Upper lobe of left lung (tissue), 6 donors: ENCODE data around the gene SLC27A4. TPM values are rescaled to one million over a fixed set of nuclear protein-coding genes. Genes with fewer than 3 reads are reported as not detected.

Experiments
- ATAC-seq, 2 donors: fragments of 200-7000 bp; cut with Tn5 transposase; one replicate each; pipeline ENCODE4 v1.9.1; 2022; ENCODE audit warnings: mild to moderate bottlenecking in 2 of 2, moderate library complexity in 2 of 2; ENCODE audit not compliant: low FRiP score in 2 of 2
- DNase-seq, 2 donors: peaks; one replicate each; pipeline ENCODE4 v3.0.0-alpha.2; 2019 to 2020
- H3K27ac ChIP-seq, 4 donors: fragments of 200-600 bp; sonication (generic); one replicate each; pipeline ENCODE4 v1.5.1; 2016 to 2019
- H3K27me3 ChIP-seq, 4 donors: fragments of 200-600 bp; sonication (generic); one replicate each; pipeline ENCODE4 v1.5.1; 2017 to 2019
- H3K36me3 ChIP-seq, 4 donors: fragments of 200-600 bp; sonication (generic); one replicate each; pipeline ENCODE4 v1.5.1; 2016 to 2019
- H3K4me1 ChIP-seq, 4 donors: fragments of 200-600 bp; sonication (generic); one replicate each; pipeline ENCODE4 v1.5.1; 2018 to 2019
- H3K4me3 ChIP-seq, 4 donors: fragments of 200-600 bp; sonication (generic); one replicate each; pipeline ENCODE4 v1.5.1; 2017 to 2019; ENCODE audit warnings: mild to moderate bottlenecking in 2 of 4, moderate library complexity in 1 of 4
- H3K9me3 ChIP-seq, 4 donors: fragments of 200-600 bp; sonication (generic); one replicate each; pipeline ENCODE4 v1.5.1; 2018 to 2019
- EP300 ChIP-seq, 4 donors: sonication (generic); formaldehyde crosslinking; IDR thresholded peaks; one replicate each; pipeline ENCODE4 v1.5.1; 2017; ENCODE audit warnings: antibody characterized with exemption in 4 of 4, control low read depth in 2 of 4
- POLR2A ChIP-seq, 4 donors: fragments of 450-650 bp; IDR thresholded peaks; one replicate each; pipeline ENCODE4 v1.5.1; 2016 to 2017; ENCODE audit warnings: antibody characterized with exemption in 4 of 4, mild to moderate bottlenecking in 2 of 4
- POLR2AphosphoS5 ChIP-seq, 2 donors: sonication (generic); formaldehyde crosslinking; IDR thresholded peaks; one replicate each; pipeline ENCODE4 v1.5.1; 2017; ENCODE audit warnings: antibody characterized with exemption in 2 of 2
- WGBS, 2 donors: methylation state at CpG; one replicate each; pipeline ENCODE4 v1.1.5; 2017 to 2018; 5-methylcytosine and 5-hydroxymethylcytosine counted together
- total RNA-seq, 6 donors: library from RNA; depleted of rRNA in 4 of 6; stranded (reverse); fragments of >200 nt in 4 of 6; gene quantifications; one replicate each; pipeline versions ENCODE4 v1.1.0 to v1.2.1, GENCODE V29; 2016 to 2021
- TF ChIP-seq, protein P1 (sequence below), 6 experiments: fragments of 450-650 bp in 4 of 6; fragments of 200-600 bp in 2 of 6; sonication (generic) in 2 of 6; IDR thresholded peaks; one replicate each; pipeline ENCODE4 v1.5.1; 2016 to 2019; ENCODE audit warnings: antibody characterized with exemption in 6 of 6
- donor health status: DM: no; HTN: no; CAD: no; lungs with moderate emphysema.
- donor health status: DM: no; HTN: yes; CAD: no; lungs with severe emphysema.

SLC27A4 gene
- total RNA-seq, 6 donors from 2014 or later = 17.8 to 30.1 (median 19.5) TPM

- ATAC-seq (no peak), DNase-seq (no peak)
- TF ChIP-seq POLR2AphosphoS5 (IDR thresholded peaks at IDR 0.05) (no peak), POLR2A (IDR thresholded peaks at IDR 0.05) (no peak), EP300 (IDR thresholded peaks at IDR 0.05) (no peak)
- TF ChIP-seq, protein P1, sequence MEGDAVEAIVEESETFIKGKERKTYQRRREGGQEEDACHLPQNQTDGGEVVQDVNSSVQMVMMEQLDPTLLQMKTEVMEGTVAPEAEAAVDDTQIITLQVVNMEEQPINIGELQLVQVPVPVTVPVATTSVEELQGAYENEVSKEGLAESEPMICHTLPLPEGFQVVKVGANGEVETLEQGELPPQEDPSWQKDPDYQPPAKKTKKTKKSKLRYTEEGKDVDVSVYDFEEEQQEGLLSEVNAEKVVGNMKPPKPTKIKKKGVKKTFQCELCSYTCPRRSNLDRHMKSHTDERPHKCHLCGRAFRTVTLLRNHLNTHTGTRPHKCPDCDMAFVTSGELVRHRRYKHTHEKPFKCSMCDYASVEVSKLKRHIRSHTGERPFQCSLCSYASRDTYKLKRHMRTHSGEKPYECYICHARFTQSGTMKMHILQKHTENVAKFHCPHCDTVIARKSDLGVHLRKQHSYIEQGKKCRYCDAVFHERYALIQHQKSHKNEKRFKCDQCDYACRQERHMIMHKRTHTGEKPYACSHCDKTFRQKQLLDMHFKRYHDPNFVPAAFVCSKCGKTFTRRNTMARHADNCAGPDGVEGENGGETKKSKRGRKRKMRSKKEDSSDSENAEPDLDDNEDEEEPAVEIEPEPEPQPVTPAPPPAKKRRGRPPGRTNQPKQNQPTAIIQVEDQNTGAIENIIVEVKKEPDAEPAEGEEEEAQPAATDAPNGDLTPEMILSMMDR (IDR thresholded peaks at IDR 0.05) = no peak
- Histone ChIP-seq H3K9me3 (no peaks in the 10 kb centered on the region), H3K27me3 (no peaks in the 10 kb centered on the region), H3K4me3 (no peak overlapping the region), H3K27ac (no peak overlapping the region), H3K4me1 (no peaks in the 10 kb centered on the region), H3K36me3 (peaks cover 0 to 87% (median 67%) of the 10 kb centered on the region in 4 donors)
- 88 to 93% methylated on average over 2 of the region's 2 CpGs for WGBS, 2 donors
These were observed 8.8 kb downstream of the SLC27A4 start for GRCh38 chr9:128349125-128349524.

DNA sequence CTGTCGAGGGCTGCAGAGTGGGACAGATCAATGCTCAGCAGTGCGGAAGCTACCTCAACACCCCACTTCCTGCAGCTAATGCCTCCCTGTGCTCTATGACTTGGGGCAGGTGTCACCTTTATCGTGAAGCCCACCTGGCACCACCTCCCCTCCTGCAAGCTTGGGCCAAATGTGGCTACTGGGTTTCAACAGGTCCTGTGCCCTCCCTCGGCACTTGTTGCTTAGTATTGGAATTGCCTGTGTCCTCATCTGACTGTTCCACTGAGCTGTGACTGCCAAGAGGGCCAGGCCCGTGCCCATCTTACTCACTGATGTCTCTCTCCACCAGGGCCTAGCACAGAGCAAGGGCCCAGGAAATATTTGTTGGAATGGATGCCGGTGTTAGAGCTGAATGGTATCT is 9.4 kb downstream of the SLC27A4 start:
- H3K27me3 ChIP-seq = no peaks in the 10 kb centered on the region
- ATAC-seq (no peak), DNase-seq (no peak)
- peaks cover 0 to 85% (median 63%) of the 10 kb centered on the region in 4 donors for H3K36me3 ChIP-seq
- no peak overlapping the region for H3K4me3 ChIP-seq
- no peak for TF ChIP-seq POLR2A (IDR thresholded peaks at IDR 0.05)
- no peak for TF ChIP-seq POLR2AphosphoS5 (IDR thresholded peaks at IDR 0.05)
- WGBS, 2 donors = 96 to 97% methylated on average over 5 of the region's 6 CpGs
- no peaks in the 10 kb centered on the region for H3K9me3 ChIP-seq
- H3K4me1 ChIP-seq = no peaks in the 10 kb centered on the region
- no peak overlapping the region for H3K27ac ChIP-seq

DNA sequence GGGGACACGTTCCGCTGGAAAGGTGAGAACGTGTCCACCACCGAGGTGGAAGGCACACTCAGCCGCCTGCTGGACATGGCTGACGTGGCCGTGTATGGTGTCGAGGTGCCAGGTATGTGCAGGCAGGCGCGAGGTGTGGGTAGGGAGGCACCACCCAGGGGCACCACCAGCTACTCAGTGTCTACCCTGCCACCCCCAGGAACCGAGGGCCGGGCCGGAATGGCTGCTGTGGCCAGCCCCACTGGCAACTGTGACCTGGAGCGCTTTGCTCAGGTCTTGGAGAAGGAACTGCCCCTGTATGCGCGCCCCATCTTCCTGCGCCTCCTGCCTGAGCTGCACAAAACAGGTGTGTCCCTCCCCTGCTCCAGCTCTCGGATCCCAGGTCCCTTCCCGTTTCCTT is 15.1 kb downstream of the SLC27A4 start:
- Histone ChIP-seq H3K27me3 (no peaks in the 10 kb centered on the region), H3K4me3 (no peak overlapping the region), H3K9me3 (no peaks in the 10 kb centered on the region), H3K4me1 (no peaks in the 10 kb centered on the region), H3K36me3 (peaks cover 5 to 56% (median 31%) of the 10 kb centered on the region in 4 donors), H3K27ac (no peak overlapping the region)
- TF ChIP-seq, protein P1 (IDR thresholded peaks at IDR 0.05) = no peak
- TF ChIP-seq POLR2A (IDR thresholded peaks at IDR 0.05) (no peak), EP300 (IDR thresholded peaks at IDR 0.05) (no peak), POLR2AphosphoS5 (IDR thresholded peaks at IDR 0.05) (no peak)
- peak in 1 of 2 donors; percentile 76 for DNase-seq
- ATAC-seq = no peak
- 96 to 100% methylated on average over 3 to 18 of the region's 19 CpGs for WGBS, 2 donors

GRCh38 chr9:128358090-128358489 is 17.8 kb downstream of the SLC27A4 start:
- Histone ChIP-seq H3K27ac (no peak overlapping the region), H3K4me1 (peaks cover 9 to 14% (median 12%) of the 10 kb centered on the region in 4 donors), H3K9me3 (no peaks in the 10 kb centered on the region), H3K27me3 (no peaks in the 10 kb centered on the region), H3K4me3 (no peak overlapping the region), H3K36me3 (peaks cover 5 to 35% (median 21%) of the 10 kb centered on the region in 4 donors)
- no peak for TF ChIP-seq POLR2A (IDR thresholded peaks at IDR 0.05)
- TF ChIP-seq POLR2AphosphoS5 (IDR thresholded peaks at IDR 0.05) = no peak
- TF ChIP-seq, protein P1 (IDR thresholded peaks at IDR 0.05) = no peak
- no peak for TF ChIP-seq EP300 (IDR thresholded peaks at IDR 0.05)
- WGBS, 2 donors = 82 to 87% methylated on average over 6 to 8 of the region's 8 CpGs
- no peak for ATAC-seq
- DNase-seq = no peak

- Histone ChIP-seq H3K27me3 (no peaks in the 10 kb centered on the region), H3K9me3 (no peaks in the 10 kb centered on the region), H3K27ac (no peak overlapping the region), H3K4me1 (peaks cover 9 to 14% (median 12%) of the 10 kb centered on the region in 4 donors), H3K4me3 (no peak overlapping the region), H3K36me3 (peaks cover 5 to 30% (median 19%) of the 10 kb centered on the region in 4 donors)
- no peak for TF ChIP-seq POLR2AphosphoS5 (IDR thresholded peaks at IDR 0.05)
- no peak for TF ChIP-seq EP300 (IDR thresholded peaks at IDR 0.05)
- TF ChIP-seq, protein P1 (IDR thresholded peaks at IDR 0.05) = no peak
- TF ChIP-seq POLR2A (IDR thresholded peaks at IDR 0.05) = no peak
- ATAC-seq (no peak), DNase-seq (no peak)
- WGBS, 2 donors = 95 to 96% methylated on average over 3 to 4 of the region's 4 CpGs
These were observed 18.5 kb downstream of the SLC27A4 start for GRCh38 chr9:128358861-128359260.
